Measurements from ENCODE around the gene ASCL2.
A peak's percentile ranks its signal among the peaks of the same experiment; 100 is the strongest.

The ASCL2 gene

GRCh38 chr11:2270322-2271076, at the start of gene ASCL2:
Gene ASCL2 (minus strand): TSS chr11:2270588. CDS start chr11:2270332, 256 bp downstream.
- DNase-seq (ENCODE audit: low spot score): peak; percentile 62

GRCh38 chr11:2319791-2320472, 49.5 kb upstream of the ASCL2 start:
- DNase-seq (ENCODE audit: low spot score): no peak

- no peak for DNase-seq (ENCODE audit: low spot score)
These were observed 48.3 kb upstream of the ASCL2 start for GRCh38 chr11:2318707-2319106.

- DNase-seq (ENCODE audit: low spot score): no peak
These were observed 47.7 kb upstream of the ASCL2 start for GRCh38 chr11:2318123-2318522.

GRCh38 chr11:2317354-2318050, 47.1 kb upstream of the ASCL2 start:
- DNase-seq (ENCODE audit: low spot score): no peak

GRCh38 chr11:2316963-2317244, 46.5 kb upstream of the ASCL2 start:
- no peak for DNase-seq (ENCODE audit: low spot score)

GRCh38 chr11:2316169-2316962, 46.0 kb upstream of the ASCL2 start:
- no peak for DNase-seq (ENCODE audit: low spot score)

GRCh38 chr11:2315395-2316168, 45.2 kb upstream of the ASCL2 start:
- no peak for DNase-seq (ENCODE audit: low spot score)

- no peak for DNase-seq (ENCODE audit: low spot score)
These were observed 44.4 kb upstream of the ASCL2 start for GRCh38 chr11:2314525-2315394.

- no peak for DNase-seq (ENCODE audit: low spot score)
These were observed 43.7 kb upstream of the ASCL2 start for GRCh38 chr11:2314136-2314524.

GRCh38 chr11:2313051-2313951, 42.9 kb upstream of the ASCL2 start:
- no peak for DNase-seq (ENCODE audit: low spot score)

GRCh38 chr11:2312232-2313042, 42.0 kb upstream of the ASCL2 start:
- no peak for DNase-seq (ENCODE audit: low spot score)

- no peak for DNase-seq (ENCODE audit: low spot score)
These were observed 41.2 kb upstream of the ASCL2 start for GRCh38 chr11:2311353-2312133.

- no peak for DNase-seq (ENCODE audit: low spot score)
These were observed 40.5 kb upstream of the ASCL2 start for GRCh38 chr11:2310786-2311352.

- DNase-seq (ENCODE audit: low spot score): no peak
These were observed 39.8 kb upstream of the ASCL2 start for GRCh38 chr11:2310073-2310785.

- DNase-seq (ENCODE audit: low spot score): no peak
These were observed 39.1 kb upstream of the ASCL2 start for GRCh38 chr11:2309251-2310072.

All from SW480 (cell line).